ENCODE data around the gene KCNAB3.

The KCNAB3 gene

GRCh38 chr17:7897090-7897489 lies 32.6 kb downstream of the KCNAB3 start:
- Histone ChIP-seq H3K9me3 (ENCODE audit: control insufficient read depth, insufficient read depth, low read length) (no peaks in the 10 kb centered on the region), H3K27me3 (ENCODE audit: control insufficient read depth, insufficient read depth, low read length) (no peaks in the 10 kb centered on the region), H3K36me3 (ENCODE audit: control insufficient read depth, insufficient read depth, low read length) (peaks cover 46% of the 10 kb centered on the region), H3K27ac (ENCODE audit: low read depth, low read length) (no peak overlapping the region), H3K4me3 (ENCODE audit: low read depth, low read length) (no peak overlapping the region), H3K4me1 (ENCODE audit: control insufficient read depth, insufficient read depth, low read length) (no peaks in the 10 kb centered on the region), H3K9ac (ENCODE audit: low read depth, low read length) (no peak overlapping the region)

GRCh38 chr17:7894866-7895265 lies 34.8 kb downstream of the KCNAB3 start:
- H3K4me1 ChIP-seq (ENCODE audit: control insufficient read depth, insufficient read depth, low read length), result no peaks in the 10 kb centered on the region
- no peak overlapping the region for H3K9ac ChIP-seq (ENCODE audit: low read depth, low read length)
- H3K9me3 ChIP-seq (ENCODE audit: control insufficient read depth, insufficient read depth, low read length), result no peaks in the 10 kb centered on the region
- H3K4me3 ChIP-seq (ENCODE audit: low read depth, low read length), result no peak overlapping the region
- no peak overlapping the region for H3K27ac ChIP-seq (ENCODE audit: low read depth, low read length)
- no peaks in the 10 kb centered on the region for H3K27me3 ChIP-seq (ENCODE audit: control insufficient read depth, insufficient read depth, low read length)
- peaks cover 38% of the 10 kb centered on the region for H3K36me3 ChIP-seq (ENCODE audit: control insufficient read depth, insufficient read depth, low read length)

- Histone ChIP-seq H3K27ac (ENCODE audit: low read depth, low read length) (no peak overlapping the region), H3K36me3 (ENCODE audit: control insufficient read depth, insufficient read depth, low read length) (peaks cover 32% of the 10 kb centered on the region), H3K9me3 (ENCODE audit: control insufficient read depth, insufficient read depth, low read length) (no peaks in the 10 kb centered on the region)
These were observed 35.4 kb downstream of the KCNAB3 start for GRCh38 chr17:7894226-7894625.

GRCh38 chr17:7893187-7893880 lies 36.3 kb downstream of the KCNAB3 start:
- Histone ChIP-seq H3K27ac (ENCODE audit: low read depth, low read length) (no peak overlapping the region), H3K4me3 (ENCODE audit: low read depth, low read length) (no peak overlapping the region), H3K4me1 (ENCODE audit: control insufficient read depth, insufficient read depth, low read length) (peaks cover 8% of the 10 kb centered on the region), H3K9me3 (ENCODE audit: control insufficient read depth, insufficient read depth, low read length) (no peaks in the 10 kb centered on the region), H3K9ac (ENCODE audit: low read depth, low read length) (no peak overlapping the region), H3K36me3 (ENCODE audit: control insufficient read depth, insufficient read depth, low read length) (peaks cover 26% of the 10 kb centered on the region), H3K27me3 (ENCODE audit: control insufficient read depth, insufficient read depth, low read length) (no peaks in the 10 kb centered on the region)

More at GRCh38 chr17:7894226-7894625, 35.4 kb downstream of the KCNAB3 start:
- no peaks in the 10 kb centered on the region for H3K27me3 ChIP-seq (ENCODE audit: control insufficient read depth, insufficient read depth, low read length)
- no peak overlapping the region for H3K4me3 ChIP-seq (ENCODE audit: low read depth, low read length)
- H3K4me1 ChIP-seq (ENCODE audit: control insufficient read depth, insufficient read depth, low read length), result no peaks in the 10 kb centered on the region
- H3K9ac ChIP-seq (ENCODE audit: low read depth, low read length), result no peak overlapping the region

GRCh38 chr17:7889166-7889955 lies 40.3 kb downstream of the KCNAB3 start:
- peaks cover 10% of the 10 kb centered on the region for H3K36me3 ChIP-seq (ENCODE audit: control insufficient read depth, insufficient read depth, low read length)
- H3K4me1 ChIP-seq (ENCODE audit: control insufficient read depth, insufficient read depth, low read length), result peaks cover 22% of the 10 kb centered on the region
- H3K27me3 ChIP-seq (ENCODE audit: control insufficient read depth, insufficient read depth, low read length), result peaks cover 11% of the 10 kb centered on the region
- H3K9ac ChIP-seq (ENCODE audit: low read depth, low read length), result no peak overlapping the region
- no peak overlapping the region for H3K27ac ChIP-seq (ENCODE audit: low read depth, low read length)
- H3K4me3 ChIP-seq (ENCODE audit: low read depth, low read length), result no peak overlapping the region
- H3K9me3 ChIP-seq (ENCODE audit: control insufficient read depth, insufficient read depth, low read length), result no peaks in the 10 kb centered on the region

GRCh38 chr17:7888184-7888920 lies 41.3 kb downstream of the KCNAB3 start, which contains the start of gene CHD3:
TSS of gene CHD3 (plus strand) at chr17:7888789. CDS start at chr17:7889001, 212 bp downstream.
- H3K4me3 ChIP-seq (ENCODE audit: low read depth, low read length), result peak within 1 kb of the TSS; percentile 85
- H3K27ac ChIP-seq (ENCODE audit: low read depth, low read length), result peak within 1 kb of the TSS; percentile 73
- 0 out of 2 replicates have a peak within 1 kb of the TSS, but pooled peaks have one; percentile 40 for H3K9ac ChIP-seq (ENCODE audit: low read depth, low read length)
- H3K27me3 ChIP-seq (ENCODE audit: control insufficient read depth, insufficient read depth, low read length), result peaks cover 11% of the 10 kb centered on the region
- H3K4me1 ChIP-seq (ENCODE audit: control insufficient read depth, insufficient read depth, low read length), result peaks cover 30% of the 10 kb centered on the region
- peaks cover 5% of the 10 kb centered on the region; the same call in 1 of the 2 replicates for H3K36me3 ChIP-seq (ENCODE audit: control insufficient read depth, insufficient read depth, low read length)
- H3K9me3 ChIP-seq (ENCODE audit: control insufficient read depth, insufficient read depth, low read length), result no peaks in the 10 kb centered on the region

- 0 out of 2 replicates have a peak overlapping the region, but pooled peaks have one; percentile 40 for H3K9ac ChIP-seq (ENCODE audit: low read depth, low read length)
- no peaks in the 10 kb centered on the region for H3K9me3 ChIP-seq (ENCODE audit: control insufficient read depth, insufficient read depth, low read length)
- H3K27ac ChIP-seq (ENCODE audit: low read depth, low read length), result peak overlapping the region; percentile 73
- peaks cover 31% of the 10 kb centered on the region for H3K4me1 ChIP-seq (ENCODE audit: control insufficient read depth, insufficient read depth, low read length)
- H3K4me3 ChIP-seq (ENCODE audit: low read depth, low read length), result peak overlapping the region; percentile 85
- H3K36me3 ChIP-seq (ENCODE audit: control insufficient read depth, insufficient read depth, low read length), result peaks cover 5% of the 10 kb centered on the region; the same call in 1 of the 2 replicates
- peaks cover 11% of the 10 kb centered on the region for H3K27me3 ChIP-seq (ENCODE audit: control insufficient read depth, insufficient read depth, low read length)
These were observed 42.0 kb downstream of the KCNAB3 start for GRCh38 chr17:7887482-7888183.

GRCh38 chr17:7887038-7887481 lies 42.6 kb downstream of the KCNAB3 start:
- Histone ChIP-seq H3K9ac (ENCODE audit: low read depth, low read length) (peak overlapping the region; percentile 1; the same call in 1 of the 2 replicates), H3K4me3 (ENCODE audit: low read depth, low read length) (peak overlapping the region; percentile 85), H3K27me3 (ENCODE audit: control insufficient read depth, insufficient read depth, low read length) (peaks cover 11% of the 10 kb centered on the region), H3K27ac (ENCODE audit: low read depth, low read length) (peak overlapping the region; percentile 70), H3K36me3 (ENCODE audit: control insufficient read depth, insufficient read depth, low read length) (peaks cover 5% of the 10 kb centered on the region), H3K9me3 (ENCODE audit: control insufficient read depth, insufficient read depth, low read length) (no peaks in the 10 kb centered on the region), H3K4me1 (ENCODE audit: control insufficient read depth, insufficient read depth, low read length) (peaks cover 31% of the 10 kb centered on the region)

GRCh38 chr17:7886227-7887037 lies 43.2 kb downstream of the KCNAB3 start:
- H3K4me3 ChIP-seq (ENCODE audit: low read depth, low read length), result peak overlapping the region; percentile 85
- H3K9ac ChIP-seq (ENCODE audit: low read depth, low read length), result peak overlapping the region; percentile 1; the same call in 1 of the 2 replicates
- peaks cover 11% of the 10 kb centered on the region for H3K27me3 ChIP-seq (ENCODE audit: control insufficient read depth, insufficient read depth, low read length)
- peak overlapping the region; percentile 70 for H3K27ac ChIP-seq (ENCODE audit: low read depth, low read length)
- peaks cover 31% of the 10 kb centered on the region for H3K4me1 ChIP-seq (ENCODE audit: control insufficient read depth, insufficient read depth, low read length)
- peaks cover 5% of the 10 kb centered on the region for H3K36me3 ChIP-seq (ENCODE audit: control insufficient read depth, insufficient read depth, low read length)
- no peaks in the 10 kb centered on the region for H3K9me3 ChIP-seq (ENCODE audit: control insufficient read depth, insufficient read depth, low read length)
